GM12878 (cell line): ENCODE measurements around the gene USH2A. TPM values are rescaled to one million over a fixed set of nuclear protein-coding genes. Genes with fewer than 3 reads are reported as not detected.

Experiments used
- ATAC-seq: fragments of 200-7000 bp; cut with Tn5 transposase; 3 replicates; pipeline ENCODE4 v1.9.1; 2020; ENCODE audit warnings: mild to moderate bottlenecking, moderate library complexity
- BruUV-seq: library from RNA; stranded (reverse); fragments of 400-500 nt; replicated peaks from 2 replicates; lab custom pipeline; 2021; lab: Mats Ljungman, UMichigan
- CTCF ChIA-PET: fragments of 300-600 bp; sonication (Branson Sonifier 250); formaldehyde crosslinking; extraction: SDS; loops from one replicate; lab custom pipeline; 2021; ENCODE audit warnings: inconsistent platforms; lab: Yijun Ruan, JAX
- POLR2A ChIA-PET: fragments of 350-600 bp; formaldehyde crosslinking; extraction: SDS; loops from one replicate; lab custom pipeline; 2021; ENCODE audit warnings: inconsistent platforms; lab: Charles Lee
- RAD21 ChIA-PET: fragments of 300-600 bp; sonication (Branson Sonifier 250); formaldehyde crosslinking; loops from one replicate; lab custom pipeline; 2023; ENCODE audit warnings: antibody characterized with exemption; ENCODE audit not compliant: unreplicated experiment; lab: Charles Lee
- SMC1A ChIA-PET: fragments of 300-600 bp; sonication (Branson Sonifier 250); formaldehyde crosslinking; loops from one replicate; lab custom pipeline; 2023; ENCODE audit not compliant: unreplicated experiment, uncharacterized antibody; lab: Charles Lee
- DNase-seq: peaks from one replicate; pipeline ENCODE4 v3.0.0-alpha.2; 2011; ENCODE audit warnings: low read depth, low spot score
- FAIRE-seq: peaks from 3 replicates; lab custom pipeline; 2011; peaks lifted over from hg19 to GRCh38; lab: Jason Lieb, UNC
- H2AFZ ChIP-seq: 2 replicates; pipeline ENCODE4 v1.6.0; 2011; ENCODE audit warnings: low read depth, low read length, control low read depth; ENCODE audit not compliant: control insufficient read depth
- H3K27ac ChIP-seq: 2 replicates; pipeline ENCODE4 v1.5.1; 2011; ENCODE audit warnings: control low read depth; ENCODE audit not compliant: control insufficient read depth, insufficient read depth
- H3K27me3 ChIP-seq, 2 experiments: replicated peaks in 1 of 2; 2 replicates each; pipeline versions ENCODE4 v1.6.0 to v1.6.1; 2011; ENCODE audit warnings: low read length in 1 of 2; ENCODE audit not compliant: control insufficient read depth in 2 of 2, insufficient read depth in 2 of 2
- H3K36me3 ChIP-seq, 2 experiments: 2 replicates each; pipeline ENCODE4 v1.5.1; 2011; ENCODE audit warnings: low read length in 1 of 2; ENCODE audit not compliant: control insufficient read depth in 2 of 2, insufficient read depth in 2 of 2
- H3K4me1 ChIP-seq: 2 replicates; pipeline ENCODE4 v1.6.1; 2011; ENCODE audit warnings: mild to moderate bottlenecking, low read length, moderate library complexity, mixed read lengths; ENCODE audit not compliant: control insufficient read depth, insufficient read depth
- H3K4me2 ChIP-seq: 2 replicates; pipeline ENCODE4 v1.6.0; 2011; ENCODE audit warnings: control low read depth; ENCODE audit not compliant: control insufficient read depth, insufficient read depth
- H3K4me3 ChIP-seq: fragments of 200-600 bp; sonication (generic); 2 replicates; pipeline ENCODE4 v1.5.1; 2016
- H3K79me2 ChIP-seq: 2 replicates; pipeline ENCODE4 v1.6.0; 2011; ENCODE audit warnings: low read length; ENCODE audit not compliant: control insufficient read depth, insufficient read depth
- H3K9ac ChIP-seq: 2 replicates; pipeline ENCODE4 v1.8.0; 2011; ENCODE audit warnings: low read length, control low read depth, mixed read lengths; ENCODE audit not compliant: control insufficient read depth, insufficient read depth
- H3K9me3 ChIP-seq: replicated peaks from 3 replicates; pipeline ENCODE4 v1.5.1; 2011; ENCODE audit warnings: mild to moderate bottlenecking, low read length; ENCODE audit not compliant: control insufficient read depth, insufficient read depth
- H4K20me1 ChIP-seq: 2 replicates; pipeline ENCODE4 v1.6.0; 2011; ENCODE audit not compliant: control insufficient read depth, insufficient read depth
- ATF7 ChIP-seq: fragments of 450-650 bp; IDR thresholded peaks from 2 replicates; pipeline ENCODE4 v1.6.1; 2016; ENCODE audit warnings: low read depth, mild to moderate bottlenecking
- DPF2 ChIP-seq: fragments of 450-650 bp; IDR thresholded peaks from 2 replicates; pipeline ENCODE4 v1.6.1; 2017; ENCODE audit warnings: mild to moderate bottlenecking
- FOS ChIP-seq: IDR thresholded peaks from 3 replicates; pipeline ENCODE4 v1.6.1; 2011; ENCODE audit warnings: borderline replicate concordance; ENCODE audit not compliant: insufficient read length; ENCODE audit errors: extremely low read depth
- JUNB ChIP-seq: IDR thresholded peaks from 2 replicates; pipeline ENCODE4 v1.6.1; 2016; ENCODE audit warnings: antibody characterized with exemption, mild to moderate bottlenecking
- PKNOX1 ChIP-seq: fragments of 450-650 bp; IDR thresholded peaks from 2 replicates; pipeline ENCODE4 v1.6.1; 2016; ENCODE audit warnings: mild to moderate bottlenecking
- WGBS: methylation state at CpG from one replicate; pipeline ENCODE4 v1.1.6; 2016; ENCODE audit warnings: low lambda C conversion rate; ENCODE audit not compliant: insufficient replicate concordance, insufficient coverage; ENCODE audit errors: missing lambda C conversion rate; 5-methylcytosine and 5-hydroxymethylcytosine counted together
- in situ Hi-C: fragments of 300-500 bp; cut with MboI; formaldehyde crosslinking; loops from 9 replicates; pipeline ENCODE4 v1.14.3; 2018; ENCODE audit warnings: mixed read lengths
- intact Hi-C: fragments of 100-400 bp; cut with micrococcal nuclease; formaldehyde crosslinking; loops from one replicate; pipeline ENCODE4 v1.14.2; 2022; ENCODE audit not compliant: unreplicated experiment
- polyA plus RNA-seq, 11 experiments: library from polyadenylated mRNA; depleted of rRNA in 4 of 11; unstranded in 6 of 11; stranded (reverse) in 5 of 11; fragments of >200 nt; fragmentation: Nextera tagmentation in 4 of 11; fragmentation: Illumina TruSeq in 1 of 11; extraction: Ambion mirVana in 4 of 11; extraction: Trizol in 1 of 11; gene quantifications; 1 replicate in 1 of 11; 2 replicates in 10 of 11; pipeline versions ENCODE4 v1.2.1 to v1.2.3, GENCODE V29; 2011 to 2016; ENCODE audit warnings: inconsistent platforms in 2 of 11, missing spikeins in 2 of 11, low read depth in 1 of 11
- total RNA-seq, 4 experiments: library from RNA; depleted of rRNA in 3 of 4; stranded (reverse); fragments of >200 nt in 3 of 4; fragmentation: Illumina TruSeq in 1 of 4; extraction: Trizol in 1 of 4; gene quantifications; 2 replicates each; pipeline versions ENCODE4 v1.2.1 to v1.2.3, GENCODE V29; 2013 to 2021

The USH2A gene
- total and polyA plus RNA-seq, 10 of the 15 experiments (the other 5 are each of a cell fraction or from before 2014, with no cell fraction given), result under 0.01 to 0.20 (median 0.01) TPM; not detected in 2

GRCh38 chr1:215669806-215670491, 753.3 kb downstream of the USH2A start:
- ChIA-PET RAD21 (interaction anchor here (0.8 kb wide), 1 partner anchor 12 kb away, joined by 3 read pairs; no protein-coding TSS in a partner anchor), CTCF (no interaction called here), SMC1A (interaction anchor here (0.8 to 6.7 kb wide), 3 partner anchors 11 to 28 kb away, joined by 3 to 60 read pairs (median 4); no protein-coding TSS in a partner anchor), POLR2A (no interaction called here)
- Histone ChIP-seq H3K27ac (no peak overlapping the region), H3K4me1 (no peaks in the 10 kb centered on the region), H3K79me2 (no peaks in the 10 kb centered on the region), H4K20me1 (no peaks in the 10 kb centered on the region), H3K9ac (no peak overlapping the region), H3K27me3 (no peaks in the 10 kb centered on the region), H3K4me3 (no peak overlapping the region), H2AFZ (no peak overlapping the region), H3K36me3 (no peaks in the 10 kb centered on the region), H3K9me3 (no peaks in the 10 kb centered on the region), H3K4me2 (no peak overlapping the region)
- 8% methylated on average over 4 of the region's 4 CpGs for WGBS
- TF ChIP-seq FOS, result no peak
- peak; percentile 59 for TF ChIP-seq PKNOX1
- intact Hi-C loops (no loop called here), in situ Hi-C loops (no loop called here)
- no peak for FAIRE-seq
- ATAC-seq, result no peak
- no TSS peak for BruUV-seq
- no peak for DNase-seq

GRCh38 chr1:215667761-215668160, 755.5 kb downstream of the USH2A start:
- no TSS peak for BruUV-seq
- ChIA-PET RAD21 (interaction anchor here (0.6 to 1.6 kb wide), 5 partner anchors 10 to 98 kb away, joined by 3 to 9 read pairs (median 3); no protein-coding TSS in a partner anchor), SMC1A (interaction anchor here (0.7 to 6.7 kb wide), 10 partner anchors 9 to 124 kb away, joined by 3 to 60 read pairs (median 4); no protein-coding TSS in a partner anchor)
- no peak overlapping the region for H2AFZ ChIP-seq
- peak; percentile 92 for TF ChIP-seq ATF7
- no peak for TF ChIP-seq JUNB
- no peak; the same call in 1 of the 2 replicates for TF ChIP-seq DPF2
- TF ChIP-seq, all 136 proteins: peak for 1
- 25% methylated on average over 2 of the region's 2 CpGs for WGBS
- Histone ChIP-seq H3K9ac (no peak overlapping the region), H3K27ac (no peak overlapping the region), H3K27me3 (no peaks in the 10 kb centered on the region), H3K79me2 (no peaks in the 10 kb centered on the region), H4K20me1 (no peaks in the 10 kb centered on the region), H3K9me3 (no peaks in the 10 kb centered on the region), H3K4me1 (no peaks in the 10 kb centered on the region), H3K4me2 (no peak overlapping the region), H3K36me3 (no peaks in the 10 kb centered on the region), H3K4me3 (no peak overlapping the region)
- ChIA-PET POLR2A (interaction anchor here (0.6 to 1.6 kb wide), 3 partner anchors 9 to 32 kb away, joined by 3 to 4 read pairs (median 4); no protein-coding TSS in a partner anchor), CTCF (interaction anchor here (0.6 to 1.8 kb wide), 5 partner anchors 28 to 135 kb away, joined by 3 to 5 read pairs (median 4); no protein-coding TSS in a partner anchor)
- FAIRE-seq (no peak), DNase-seq (no peak), ATAC-seq (peak; percentile 68)
- intact Hi-C loops, result no loop called here
- in situ Hi-C loops, result no loop called here
